MCF 10A (cell line): ENCODE data around the gene ACTRT2. TPM values are rescaled to one million over a fixed set of nuclear protein-coding genes. Genes with fewer than 3 reads are reported as not detected.

Experiments used
- BruUV-seq: library from RNA; stranded (reverse); fragments of 400-500 nt; replicated peaks from 2 replicates; lab custom pipeline; 2021; lab: Mats Ljungman, UMichigan
- CTCF ChIA-PET: fragments of 300-600 bp; sonication (Branson Sonifier 250); formaldehyde crosslinking; extraction: SDS; loops from one replicate; lab custom pipeline; 2021; ENCODE audit warnings: antibody characterized with exemption, inconsistent platforms; lab: Yijun Ruan, JAX
- POLR2A ChIA-PET: fragments of 300-600, 350-650 bp; sonication (Branson Sonifier 250); formaldehyde crosslinking; extraction: SDS; loops from one replicate; lab custom pipeline; 2020; ENCODE audit warnings: antibody characterized with exemption, inconsistent platforms; lab: Yijun Ruan, JAX
- DNase-seq: peaks from one replicate; pipeline ENCODE4 v3.0.0-alpha.2; 2018; ENCODE audit not compliant: unreplicated experiment
- H3K27ac Mint-ChIP-seq: one replicate; pipeline ENCODE4 v1.8.0; 2022; ENCODE audit warnings: mild to moderate bottlenecking, low read depth, mixed read lengths; ENCODE audit not compliant: unreplicated experiment
- H3K27me3 Mint-ChIP-seq: one replicate; pipeline ENCODE4 v1.8.0; 2022; ENCODE audit warnings: mixed read lengths; ENCODE audit not compliant: insufficient read depth, unreplicated experiment
- H3K36me3 Mint-ChIP-seq: one replicate; pipeline ENCODE4 v1.8.0; 2022; ENCODE audit warnings: mild to moderate bottlenecking, moderate library complexity, mixed read lengths; ENCODE audit not compliant: insufficient read depth, unreplicated experiment
- H3K4me1 Mint-ChIP-seq: one replicate; pipeline ENCODE4 v1.8.0; 2022; ENCODE audit warnings: mixed read lengths; ENCODE audit not compliant: insufficient read depth, unreplicated experiment
- H3K4me3 Mint-ChIP-seq: one replicate; pipeline ENCODE4 v1.8.0; 2022; ENCODE audit warnings: mild to moderate bottlenecking, moderate library complexity, mixed read lengths; ENCODE audit not compliant: unreplicated experiment
- H3K9me3 Mint-ChIP-seq: one replicate; pipeline ENCODE4 v1.8.0; 2022; ENCODE audit warnings: mixed read lengths; ENCODE audit not compliant: unreplicated experiment
- CTCF ChIP-seq: fragments of 200-600 bp; IDR thresholded peaks from one replicate; pipeline ENCODE4 v1.8.0; 2022; ENCODE audit warnings: antibody characterized with exemption, mild to moderate bottlenecking; ENCODE audit not compliant: unreplicated experiment
- intact Hi-C: fragments of 100-400 bp; cut with micrococcal nuclease; formaldehyde crosslinking; loops from 2 replicates; pipeline ENCODE4 v1.14.1; 2022
- total RNA-seq: library from RNA; stranded (reverse); gene quantifications from 2 replicates; pipeline ENCODE4 v1.2.3, GENCODE V29; 2022

ACTRT2 gene
- total RNA-seq, 1 experiment from 2014 or later, result not detected

GRCh38 chr1:3054474-3054873 lies 33.2 kb downstream of the ACTRT2 start:
- CTCF ChIA-PET, result no interaction called here
- Mint-ChIP-seq H3K27me3 (no peaks in the 10 kb centered on the region), H3K4me3 (no peak overlapping the region), H3K36me3 (no peaks in the 10 kb centered on the region), H3K9me3 (peaks cover 44% of the 10 kb centered on the region), H3K4me1 (no peaks in the 10 kb centered on the region), H3K27ac (no peak overlapping the region)
- POLR2A ChIA-PET, result no interaction called here
- BruUV-seq, result no TSS peak
- no peak for DNase-seq
- intact Hi-C loops, result no loop called here
- TF ChIP-seq CTCF, result no peak

- no peaks in the 10 kb centered on the region for H3K27me3 Mint-ChIP-seq
- intact Hi-C loops, result no loop called here
These were observed 33.8 kb downstream of the ACTRT2 start for GRCh38 chr1:3055051-3055450.

GRCh38 chr1:3056641-3057040 lies 35.4 kb downstream of the ACTRT2 start:
- CTCF ChIA-PET, result no interaction called here
- POLR2A ChIA-PET, result no interaction called here
- H3K4me3 Mint-ChIP-seq, result no peak overlapping the region
- H3K27me3 Mint-ChIP-seq, result no peaks in the 10 kb centered on the region
- H3K9me3 Mint-ChIP-seq, result peaks cover 42% of the 10 kb centered on the region
- BruUV-seq, result no TSS peak
- no peak for DNase-seq
- H3K4me1 Mint-ChIP-seq, result no peaks in the 10 kb centered on the region
- no peak for TF ChIP-seq CTCF
- H3K36me3 Mint-ChIP-seq, result no peaks in the 10 kb centered on the region
- intact Hi-C loops, result no loop called here
- H3K27ac Mint-ChIP-seq, result no peak overlapping the region

More at GRCh38 chr1:3055051-3055450, 33.8 kb downstream of the ACTRT2 start:
- POLR2A ChIA-PET, result interaction anchor here (0.7 kb wide), 1 partner anchor 1389 kb away, joined by 3 read pairs; no protein-coding TSS in a partner anchor
- TF ChIP-seq CTCF, result no peak
- BruUV-seq, result no TSS peak
- no peak overlapping the region for H3K4me3 Mint-ChIP-seq
- H3K36me3 Mint-ChIP-seq, result no peaks in the 10 kb centered on the region
- no peak for DNase-seq
- H3K4me1 Mint-ChIP-seq, result no peaks in the 10 kb centered on the region
- CTCF ChIA-PET, result interaction anchor here (0.9 kb wide), 1 partner anchor 94 kb away, joined by 3 read pairs; no protein-coding TSS in a partner anchor
- no peak overlapping the region for H3K27ac Mint-ChIP-seq
- peaks cover 44% of the 10 kb centered on the region for H3K9me3 Mint-ChIP-seq

- no peak overlapping the region for H3K4me3 Mint-ChIP-seq
- H3K4me1 Mint-ChIP-seq, result no peaks in the 10 kb centered on the region
- H3K36me3 Mint-ChIP-seq, result no peaks in the 10 kb centered on the region
- no peaks in the 10 kb centered on the region for H3K27me3 Mint-ChIP-seq
- no peak for TF ChIP-seq CTCF
- no TSS peak for BruUV-seq
- ChIA-PET POLR2A (no interaction called here), CTCF (no interaction called here)
- H3K9me3 Mint-ChIP-seq, result peaks cover 27% of the 10 kb centered on the region
- no peak for DNase-seq
- H3K27ac Mint-ChIP-seq, result no peak overlapping the region
- intact Hi-C loops, result no loop called here
These were observed 37.2 kb downstream of the ACTRT2 start for GRCh38 chr1:3058263-3059030.
